Prostate gland (tissue), 2 donors: ENCODE results near the gene TRPC4. TPM values are rescaled to one million over a fixed set of nuclear protein-coding genes. Genes with fewer than 3 reads are reported as not detected.
"Not testable (repeated sequence)": the region's sequence is repeated elsewhere in the genome, so short reads cannot be mapped to it uniquely, and the experiment has no call there.

Experiments used
- DNase-seq: peaks from one replicate; pipeline ENCODE4 v3.0.0-alpha.2; 2019; ENCODE audit warnings: low spot score
- H3K27ac ChIP-seq, 2 donors: fragments of 200-600 bp; sonication (generic); 2 replicates each; pipeline ENCODE4 v1.5.1; 2017 to 2019
- H3K27me3 ChIP-seq: fragments of 200-600 bp; sonication (generic); replicated peaks from 2 replicates; pipeline ENCODE4 v1.5.1; 2019; ENCODE audit not compliant: insufficient read depth
- H3K36me3 ChIP-seq, 2 donors: fragments of 200-600 bp; sonication (generic); 1 replicate in 1 of 2; 2 replicates in 1 of 2; pipeline versions ENCODE4 v1.5.1 to v1.8.1; 2017 to 2019
- H3K4me1 ChIP-seq: fragments of 200-600 bp; sonication (generic); replicated peaks from 2 replicates; pipeline ENCODE4 v1.5.1; 2019
- H3K4me3 ChIP-seq, 2 donors: fragments of 200-600 bp; sonication (generic); 2 replicates each; pipeline ENCODE4 v1.5.1; 2017 to 2019
- H3K9me3 ChIP-seq: fragments of 200-600 bp; sonication (generic); 2 replicates; pipeline ENCODE4 v1.5.1; 2017
- POLR2A ChIP-seq: fragments of 450-650 bp; IDR thresholded peaks from one replicate; pipeline ENCODE4 v1.6.1; 2016; ENCODE audit warnings: antibody characterized with exemption, mild to moderate bottlenecking
- POLR2AphosphoS5 ChIP-seq: sonication (generic); formaldehyde crosslinking; IDR thresholded peaks from one replicate; pipeline ENCODE4 v1.6.1; 2017; ENCODE audit warnings: antibody characterized with exemption
- WGBS: methylation state at CpG from one replicate; pipeline ENCODE4 v1.1.5; 2018; 5-methylcytosine and 5-hydroxymethylcytosine counted together
- intact Hi-C: fragments of 100-400 bp; cut with DNase I; formaldehyde crosslinking; loops from one replicate; pipeline ENCODE4 v1.14.2; 2022
- total RNA-seq, 2 donors: library from RNA; depleted of rRNA; stranded (reverse); fragments of >200 nt; gene quantifications; one replicate each; pipeline ENCODE4 v1.1.0, GENCODE V29; 2016
- TF ChIP-seq, protein P1 (sequence below), 4 experiments: fragments of 200-600 bp in 2 of 4; fragments of 450-650 bp in 2 of 4; sonication (generic) in 2 of 4; IDR thresholded peaks; 1 replicate in 3 of 4; 2 replicates in 1 of 4; pipeline ENCODE4 v1.5.1; 2016 to 2019; ENCODE audit warnings: antibody characterized with exemption in 4 of 4, mild to moderate bottlenecking in 2 of 4, moderate library complexity in 2 of 4

Gene TRPC4
- total RNA-seq, 2 donors from 2014 or later: 2.4 to 4.0 TPM

- H3K4me1 ChIP-seq: no peaks in the 10 kb centered on the region
- intact Hi-C loops: no loop called here
- no peak for TF ChIP-seq POLR2AphosphoS5
- TF ChIP-seq, protein P1, sequence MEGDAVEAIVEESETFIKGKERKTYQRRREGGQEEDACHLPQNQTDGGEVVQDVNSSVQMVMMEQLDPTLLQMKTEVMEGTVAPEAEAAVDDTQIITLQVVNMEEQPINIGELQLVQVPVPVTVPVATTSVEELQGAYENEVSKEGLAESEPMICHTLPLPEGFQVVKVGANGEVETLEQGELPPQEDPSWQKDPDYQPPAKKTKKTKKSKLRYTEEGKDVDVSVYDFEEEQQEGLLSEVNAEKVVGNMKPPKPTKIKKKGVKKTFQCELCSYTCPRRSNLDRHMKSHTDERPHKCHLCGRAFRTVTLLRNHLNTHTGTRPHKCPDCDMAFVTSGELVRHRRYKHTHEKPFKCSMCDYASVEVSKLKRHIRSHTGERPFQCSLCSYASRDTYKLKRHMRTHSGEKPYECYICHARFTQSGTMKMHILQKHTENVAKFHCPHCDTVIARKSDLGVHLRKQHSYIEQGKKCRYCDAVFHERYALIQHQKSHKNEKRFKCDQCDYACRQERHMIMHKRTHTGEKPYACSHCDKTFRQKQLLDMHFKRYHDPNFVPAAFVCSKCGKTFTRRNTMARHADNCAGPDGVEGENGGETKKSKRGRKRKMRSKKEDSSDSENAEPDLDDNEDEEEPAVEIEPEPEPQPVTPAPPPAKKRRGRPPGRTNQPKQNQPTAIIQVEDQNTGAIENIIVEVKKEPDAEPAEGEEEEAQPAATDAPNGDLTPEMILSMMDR (IDR thresholded peaks at IDR 0.05): no peak
- H3K36me3 ChIP-seq: no peaks in the 10 kb centered on the region
- WGBS: 70% methylated on average over 2 of the region's 2 CpGs
- H3K27ac ChIP-seq: no peak overlapping the region
- no peak for DNase-seq
- H3K9me3 ChIP-seq: no peaks in the 10 kb centered on the region
- H3K27me3 ChIP-seq: no peaks in the 10 kb centered on the region
- H3K4me3 ChIP-seq: no peak overlapping the region
These were observed 58.1 kb downstream of the TRPC4 start for GRCh38 chr13:37811441-37811840.

GRCh38 chr13:37806666-37807065, 62.9 kb downstream of the TRPC4 start:
- WGBS: 60% methylated on average over 3 of the region's 3 CpGs
- intact Hi-C loops: no loop called here
- TF ChIP-seq POLR2AphosphoS5 (no peak), POLR2A (no peak)
- TF ChIP-seq, protein P1 (IDR thresholded peaks at IDR 0.05): no peak

GRCh38 chr13:37797631-37798030, 71.9 kb downstream of the TRPC4 start:
- 82% methylated on average over 3 of the region's 3 CpGs for WGBS
- H3K27me3 ChIP-seq: no peaks in the 10 kb centered on the region
- H3K27ac ChIP-seq: no peak overlapping the region
- DNase-seq: no peak
- H3K4me3 ChIP-seq: no peak overlapping the region
- TF ChIP-seq, protein P1 (IDR thresholded peaks at IDR 0.05): no peak
- TF ChIP-seq POLR2A: no peak
- TF ChIP-seq POLR2AphosphoS5: no peak
- intact Hi-C loops: no loop called here
- H3K4me1 ChIP-seq: no peaks in the 10 kb centered on the region
- no peaks in the 10 kb centered on the region for H3K9me3 ChIP-seq
- no peaks in the 10 kb centered on the region for H3K36me3 ChIP-seq

More at GRCh38 chr13:37806666-37807065, 62.9 kb downstream of the TRPC4 start:
- Histone ChIP-seq H3K4me3 (no peak overlapping the region), H3K9me3 (no peaks in the 10 kb centered on the region), H3K36me3 (no peaks in the 10 kb centered on the region), H3K4me1 (no peaks in the 10 kb centered on the region), H3K27ac (no peak overlapping the region), H3K27me3 (no peaks in the 10 kb centered on the region)
- DNase-seq: no peak

GRCh38 chr13:37796795-37797194, 72.8 kb downstream of the TRPC4 start:
- H3K4me3 ChIP-seq, H3K27me3 ChIP-seq, DNase-seq, intact Hi-C loops, H3K9me3 ChIP-seq, H3K36me3 ChIP-seq, H3K27ac ChIP-seq, H3K4me1 ChIP-seq: not testable (repeated sequence)
- 91% methylated on average over 4 of the region's 4 CpGs for WGBS

DNA sequence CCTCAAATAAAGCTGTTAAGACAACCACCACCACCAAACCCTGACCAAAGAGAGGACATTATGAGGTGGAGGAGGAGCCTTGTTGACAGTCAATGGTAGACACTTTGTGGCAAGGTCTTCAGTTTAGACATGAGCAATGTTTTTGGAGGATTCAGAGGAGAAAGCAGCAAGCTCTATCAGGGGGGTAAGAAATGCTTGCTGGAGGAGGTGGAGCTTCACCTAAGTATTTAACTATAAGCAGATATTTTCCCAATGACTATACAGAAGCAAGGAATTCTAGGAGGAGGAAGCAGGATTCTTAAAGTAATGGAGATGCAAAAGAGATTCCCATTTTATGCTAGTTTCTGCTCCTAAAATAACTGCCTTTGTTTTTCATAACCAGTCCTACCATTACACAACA, 74.2 kb downstream of the TRPC4 start:
- Histone ChIP-seq H3K4me1 (no peaks in the 10 kb centered on the region), H3K27ac (no peak overlapping the region), H3K9me3 (no peaks in the 10 kb centered on the region), H3K36me3 (no peaks in the 10 kb centered on the region), H3K4me3 (no peak overlapping the region), H3K27me3 (no peaks in the 10 kb centered on the region)
- DNase-seq: no peak
- TF ChIP-seq POLR2AphosphoS5 (no peak), POLR2A (no peak)
- TF ChIP-seq, protein P1 (IDR thresholded peaks at IDR 0.05): no peak
- intact Hi-C loops: no loop called here
